Immature natural killer cell (primary cell): ENCODE measurements around the gene EHBP1. TPM values are rescaled to one million over a fixed set of nuclear protein-coding genes. Genes with fewer than 3 reads are reported as not detected.

Source experiments
- DNase-seq, 3 donors: peaks; one replicate each; pipeline ENCODE4 v3.0.0; 2022; ENCODE audit warnings: mixed read lengths in 1 of 3
- H3K27ac Mint-ChIP-seq, 6 donors: one replicate each; pipeline ENCODE4 v1.8.0; 2020; ENCODE audit warnings: mixed read lengths in 6 of 6, mild to moderate bottlenecking in 5 of 6, inconsistent platforms in 4 of 6, moderate library complexity in 3 of 6
- H3K27me3 Mint-ChIP-seq, 3 donors: one replicate each; pipeline ENCODE4 v1.8.0; 2020 to 2021; ENCODE audit warnings: low read depth in 3 of 3, mild to moderate bottlenecking in 3 of 3, mixed read lengths in 3 of 3, moderate library complexity in 3 of 3, inconsistent platforms in 1 of 3
- H3K36me3 Mint-ChIP-seq, 3 donors: one replicate each; pipeline ENCODE4 v1.8.0; 2020; ENCODE audit warnings: mixed read lengths in 3 of 3, inconsistent platforms in 2 of 3, mild to moderate bottlenecking in 2 of 3
- H3K4me1 Mint-ChIP-seq, 2 donors: one replicate each; pipeline ENCODE4 v1.8.0; 2020; ENCODE audit warnings: inconsistent platforms in 2 of 2, mild to moderate bottlenecking in 2 of 2, mixed read lengths in 2 of 2, moderate library complexity in 1 of 2
- H3K4me3 Mint-ChIP-seq, 5 donors: one replicate each; pipeline ENCODE4 v1.8.0; 2020; ENCODE audit warnings: mild to moderate bottlenecking in 5 of 5, mixed read lengths in 5 of 5, inconsistent platforms in 3 of 5, moderate library complexity in 3 of 5
- H3K9me3 Mint-ChIP-seq, 6 donors: one replicate each; pipeline ENCODE4 v1.8.0; 2020; ENCODE audit warnings: mild to moderate bottlenecking in 6 of 6, mixed read lengths in 6 of 6, inconsistent platforms in 4 of 6, moderate library complexity in 3 of 6
- polyA plus RNA-seq, 3 donors: library from polyadenylated mRNA; unstranded; fragments of 300-500 nt; fragmentation: Illumina TruSeq; gene quantifications; one replicate each; pipeline ENCODE4 v1.2.3, GENCODE V29; 2021

Gene EHBP1
- polyA plus RNA-seq, 3 donors from 2014 or later, result 6.9 to 23.5 (median 9.0) TPM

- H3K36me3 Mint-ChIP-seq, result peaks cover 3 to 15% (median 8%) of the 10 kb centered on the region in 3 donors
- H3K27ac Mint-ChIP-seq, result no peak overlapping the region
- no peak overlapping the region for H3K4me3 Mint-ChIP-seq
- no peak for DNase-seq
- peaks cover 0 to 8% (median 3%) of the 10 kb centered on the region in 6 donors for H3K9me3 Mint-ChIP-seq
- peaks cover 0 to 1% (median 0%) of the 10 kb centered on the region in 3 donors for H3K27me3 Mint-ChIP-seq
- H3K4me1 Mint-ChIP-seq, result peaks cover 2 to 30% of the 10 kb centered on the region in 2 donors
Measured at GRCh38 chr2:62731275-62731674, 25.8 kb downstream of the EHBP1 start.

- peaks cover 0 to 1% (median 1%) of the 10 kb centered on the region in 3 donors for H3K27me3 Mint-ChIP-seq
- H3K9me3 Mint-ChIP-seq, result peaks cover 0 to 8% (median 3%) of the 10 kb centered on the region in 6 donors
- DNase-seq, result no peak
- H3K4me3 Mint-ChIP-seq, result no peak overlapping the region
- H3K36me3 Mint-ChIP-seq, result peaks cover 3 to 15% (median 8%) of the 10 kb centered on the region in 3 donors
- peaks cover 0 to 22% of the 10 kb centered on the region in 2 donors for H3K4me1 Mint-ChIP-seq
- no peak overlapping the region for H3K27ac Mint-ChIP-seq
Measured at GRCh38 chr2:62732262-62732777, 26.8 kb downstream of the EHBP1 start.

DNA sequence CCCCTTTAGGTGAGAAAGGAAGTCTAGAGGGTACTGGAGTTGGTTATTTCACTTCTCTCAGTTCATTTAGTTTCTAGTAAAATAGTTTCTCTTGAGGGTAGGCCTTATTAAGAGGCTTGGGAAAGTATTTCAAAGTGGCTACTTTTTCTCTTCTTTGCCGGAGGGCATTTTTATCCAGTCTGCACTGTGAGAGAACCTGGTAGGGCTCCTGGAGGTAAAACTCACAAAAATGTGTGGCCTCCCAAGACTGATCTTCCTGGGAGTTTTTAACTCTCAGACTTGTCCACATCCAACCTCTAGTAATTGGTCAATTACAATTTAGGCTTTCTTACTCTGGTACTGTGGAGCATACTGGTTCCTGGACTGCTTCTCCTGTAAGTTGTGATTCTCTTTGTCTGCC lies 28.0 kb downstream of the EHBP1 start:
- DNase-seq, result no peak
- H3K27ac Mint-ChIP-seq, result no peak overlapping the region
- peaks cover 3 to 15% (median 8%) of the 10 kb centered on the region in 3 donors for H3K36me3 Mint-ChIP-seq
- peaks cover 0 to 1% (median 1%) of the 10 kb centered on the region in 3 donors for H3K27me3 Mint-ChIP-seq
- H3K9me3 Mint-ChIP-seq, result peaks cover 0 to 8% (median 3%) of the 10 kb centered on the region in 6 donors
- peaks cover 0 to 17% of the 10 kb centered on the region in 2 donors for H3K4me1 Mint-ChIP-seq
- H3K4me3 Mint-ChIP-seq, result no peak overlapping the region

- Mint-ChIP-seq H3K9me3 (peaks cover 0 to 6% (median under 1%) of the 10 kb centered on the region in 6 donors), H3K27ac (no peak overlapping the region), H3K27me3 (peaks cover 0 to 1% (median 1%) of the 10 kb centered on the region in 3 donors), H3K4me3 (no peak overlapping the region), H3K4me1 (peaks cover 0 to 17% of the 10 kb centered on the region in 2 donors), H3K36me3 (peaks cover 3 to 7% (median 6%) of the 10 kb centered on the region in 3 donors)
- DNase-seq, result no peak
Measured at GRCh38 chr2:62736899-62737559, 31.5 kb downstream of the EHBP1 start.

GRCh38 chr2:62738981-62739936 lies 33.7 kb downstream of the EHBP1 start:
- Mint-ChIP-seq H3K9me3 (no peaks in the 10 kb centered on the region), H3K4me1 (peaks cover 0 to 9% of the 10 kb centered on the region in 2 donors), H3K36me3 (no peaks in the 10 kb centered on the region), H3K27ac (no peak overlapping the region), H3K4me3 (no peak overlapping the region), H3K27me3 (peaks cover 0 to 1% (median 0%) of the 10 kb centered on the region in 3 donors)
- no peak for DNase-seq

DNA sequence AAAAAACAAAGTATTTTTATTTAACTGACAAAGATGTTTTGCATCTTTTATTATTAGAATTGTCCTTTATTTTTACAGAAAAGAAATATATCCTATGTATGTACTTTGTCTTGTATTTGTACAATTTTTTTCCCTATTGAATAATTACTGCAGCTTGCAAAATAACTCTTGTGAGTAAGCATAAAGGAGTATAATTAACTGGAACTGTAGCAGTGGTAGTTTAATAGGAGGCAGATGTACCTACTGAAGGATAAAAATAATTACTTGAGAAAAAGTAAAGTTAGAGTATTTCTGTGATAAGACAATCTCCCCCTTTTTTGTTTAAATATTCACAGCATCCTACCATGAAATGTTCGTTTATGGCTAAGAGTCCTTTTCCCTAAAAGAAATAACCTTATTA lies 34.7 kb downstream of the EHBP1 start:
- H3K27me3 Mint-ChIP-seq, result peaks cover 0 to 1% (median 0%) of the 10 kb centered on the region in 3 donors
- H3K36me3 Mint-ChIP-seq, result no peaks in the 10 kb centered on the region
- H3K27ac Mint-ChIP-seq, result no peak overlapping the region
- no peaks in the 10 kb centered on the region for H3K9me3 Mint-ChIP-seq
- peaks cover 0 to 8% of the 10 kb centered on the region in 2 donors for H3K4me1 Mint-ChIP-seq
- no peak for DNase-seq
- H3K4me3 Mint-ChIP-seq, result no peak overlapping the region

DNA sequence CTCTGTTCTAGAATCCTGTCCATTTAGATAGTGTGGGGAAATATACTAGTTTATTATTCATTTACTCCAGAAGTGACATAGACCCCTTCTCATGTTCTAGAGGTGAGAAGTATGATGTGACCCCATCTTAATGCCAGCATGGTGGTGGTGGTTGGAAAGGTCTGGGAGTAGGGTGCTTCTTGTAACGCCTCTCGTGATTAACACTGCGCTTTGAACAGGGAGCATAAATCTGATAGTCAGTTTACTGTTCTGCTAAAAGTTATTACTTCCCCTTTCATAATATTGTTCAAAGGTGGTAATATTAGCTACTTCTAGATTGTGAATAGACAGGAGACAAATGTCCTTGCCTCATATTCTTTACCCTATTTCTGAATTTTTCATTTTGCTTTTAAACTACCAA lies 35.6 kb downstream of the EHBP1 start:
- Mint-ChIP-seq H3K9me3 (no peaks in the 10 kb centered on the region), H3K4me1 (peaks cover 0 to 6% of the 10 kb centered on the region in 2 donors), H3K27me3 (peaks cover 0 to 1% (median 0%) of the 10 kb centered on the region in 3 donors), H3K27ac (peak overlapping the region in 1 of 6 donors; percentile 41), H3K36me3 (no peaks in the 10 kb centered on the region), H3K4me3 (no peak overlapping the region)
- no peak for DNase-seq

DNA sequence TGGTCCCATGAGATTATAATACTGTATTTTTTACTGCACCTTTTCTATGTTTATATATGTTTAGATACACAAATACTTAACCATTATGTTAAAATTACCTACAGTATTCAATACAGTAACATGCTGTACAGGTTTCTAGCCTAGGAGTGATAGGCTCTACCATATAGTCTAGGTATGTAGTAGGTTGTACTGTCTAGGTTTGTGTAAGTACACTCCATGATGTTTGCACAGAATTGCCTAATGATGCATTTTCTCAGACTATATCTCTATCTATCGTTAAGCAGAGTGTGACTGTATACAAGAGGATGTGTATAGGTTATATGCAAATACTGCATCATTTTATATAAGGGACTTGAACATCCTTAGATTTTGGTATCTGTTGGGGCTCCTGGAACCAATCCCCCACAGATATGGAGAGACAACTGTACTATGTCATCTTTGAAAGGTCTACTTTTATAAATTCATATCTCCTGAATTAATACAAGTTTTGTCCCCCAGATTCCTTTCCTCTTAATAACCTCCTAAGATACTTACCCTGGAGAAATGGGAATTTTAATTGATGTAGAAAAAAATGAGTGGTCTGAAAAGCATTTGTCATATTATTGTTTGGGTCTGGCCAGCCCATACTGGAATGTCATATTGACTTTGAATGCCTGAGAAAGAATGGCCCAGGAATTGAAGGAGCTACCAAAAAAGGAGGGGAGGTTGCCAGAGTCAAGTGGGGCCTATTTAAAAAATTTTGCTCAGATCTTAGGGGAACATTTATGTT lies 36.6 kb downstream of the EHBP1 start:
- Mint-ChIP-seq H3K9me3 (no peaks in the 10 kb centered on the region), H3K27ac (no peak overlapping the region)

GRCh38 chr2:62743506-62743905 lies 38.0 kb downstream of the EHBP1 start:
- H3K4me1 Mint-ChIP-seq, result peaks cover 0 to 6% of the 10 kb centered on the region in 2 donors
- H3K27ac Mint-ChIP-seq, result no peak overlapping the region
- no peaks in the 10 kb centered on the region for H3K27me3 Mint-ChIP-seq
- no peak overlapping the region for H3K4me3 Mint-ChIP-seq
- H3K36me3 Mint-ChIP-seq, result peaks cover 0 to 6% (median 0%) of the 10 kb centered on the region in 3 donors
- no peak for DNase-seq
- no peaks in the 10 kb centered on the region for H3K9me3 Mint-ChIP-seq

More for the DNA sequence above, 36.6 kb downstream of the EHBP1 start:
- H3K4me3 Mint-ChIP-seq, result no peak overlapping the region
- H3K4me1 Mint-ChIP-seq, result peaks cover 0 to 6% of the 10 kb centered on the region in 2 donors
- no peak for DNase-seq
- no peaks in the 10 kb centered on the region for H3K36me3 Mint-ChIP-seq
- H3K27me3 Mint-ChIP-seq, result peaks cover 0 to 1% (median 0%) of the 10 kb centered on the region in 3 donors

GRCh38 chr2:62744603-62745002 lies 39.1 kb downstream of the EHBP1 start:
- no peak for DNase-seq
- peaks cover 0 to 2% (median 0%) of the 10 kb centered on the region in 3 donors for H3K27me3 Mint-ChIP-seq
- H3K4me3 Mint-ChIP-seq, result no peak overlapping the region
- peaks cover 0 to 6% (median under 1%) of the 10 kb centered on the region in 3 donors for H3K36me3 Mint-ChIP-seq
- no peaks in the 10 kb centered on the region for H3K9me3 Mint-ChIP-seq
- H3K4me1 Mint-ChIP-seq, result peaks cover 0 to 6% of the 10 kb centered on the region in 2 donors
- no peak overlapping the region for H3K27ac Mint-ChIP-seq

GRCh38 chr2:62745891-62746481 lies 40.5 kb downstream of the EHBP1 start:
- DNase-seq, result no peak
- Mint-ChIP-seq H3K36me3 (peaks cover 6 to 10% (median 7%) of the 10 kb centered on the region in 3 donors), H3K27me3 (peaks cover 0 to 2% (median 2%) of the 10 kb centered on the region in 3 donors), H3K4me3 (no peak overlapping the region), H3K27ac (no peak overlapping the region), H3K4me1 (peaks cover 0 to 6% of the 10 kb centered on the region in 2 donors), H3K9me3 (no peaks in the 10 kb centered on the region)

DNA sequence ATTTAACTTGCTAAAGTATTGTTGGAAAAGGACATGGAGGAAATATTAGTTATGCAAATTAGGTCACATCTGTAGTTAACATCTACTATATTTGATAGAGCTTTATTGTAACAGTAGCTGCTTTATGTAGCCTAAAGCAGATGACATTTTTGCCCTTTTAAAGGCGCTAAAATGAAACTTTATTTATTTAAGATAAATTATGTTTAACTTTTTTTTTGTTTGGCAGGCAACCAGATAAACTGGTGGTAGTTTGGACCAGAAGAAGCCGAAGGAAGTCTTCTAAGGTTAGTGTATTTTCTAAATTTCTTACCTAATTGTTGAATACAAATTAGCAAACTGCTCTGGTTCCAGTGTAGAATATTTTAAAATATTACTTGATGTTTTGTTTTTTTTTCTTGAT lies 41.7 kb downstream of the EHBP1 start:
- Mint-ChIP-seq H3K27me3 (peaks cover 0 to 2% (median 2%) of the 10 kb centered on the region in 3 donors), H3K36me3 (peaks cover 6 to 10% (median 7%) of the 10 kb centered on the region in 3 donors), H3K4me3 (no peak overlapping the region), H3K4me1 (peaks cover 6% of the 10 kb centered on the region in 2 donors), H3K9me3 (no peaks in the 10 kb centered on the region), H3K27ac (no peak overlapping the region)
- no peak for DNase-seq

GRCh38 chr2:62747876-62748275 lies 42.4 kb downstream of the EHBP1 start:
- Mint-ChIP-seq H3K27me3 (peaks cover 0 to 2% (median 2%) of the 10 kb centered on the region in 3 donors), H3K4me3 (no peak overlapping the region), H3K9me3 (no peaks in the 10 kb centered on the region), H3K27ac (no peak overlapping the region), H3K36me3 (peaks cover 6 to 10% (median 7%) of the 10 kb centered on the region in 3 donors), H3K4me1 (peaks cover 6 to 9% of the 10 kb centered on the region in 2 donors)
- no peak for DNase-seq
